Fibroblast of skin of right quadriceps (primary cell): ENCODE results near the gene NUTM2E.
"Not testable (repeated sequence)": the region's sequence is repeated elsewhere in the genome, so short reads cannot be mapped to it uniquely, and the experiment has no call there.

ENCODE experiments used
- DNase-seq: peaks from one replicate; pipeline ENCODE4 v3.0.0-alpha.2; 2013

NUTM2E gene

DNA sequence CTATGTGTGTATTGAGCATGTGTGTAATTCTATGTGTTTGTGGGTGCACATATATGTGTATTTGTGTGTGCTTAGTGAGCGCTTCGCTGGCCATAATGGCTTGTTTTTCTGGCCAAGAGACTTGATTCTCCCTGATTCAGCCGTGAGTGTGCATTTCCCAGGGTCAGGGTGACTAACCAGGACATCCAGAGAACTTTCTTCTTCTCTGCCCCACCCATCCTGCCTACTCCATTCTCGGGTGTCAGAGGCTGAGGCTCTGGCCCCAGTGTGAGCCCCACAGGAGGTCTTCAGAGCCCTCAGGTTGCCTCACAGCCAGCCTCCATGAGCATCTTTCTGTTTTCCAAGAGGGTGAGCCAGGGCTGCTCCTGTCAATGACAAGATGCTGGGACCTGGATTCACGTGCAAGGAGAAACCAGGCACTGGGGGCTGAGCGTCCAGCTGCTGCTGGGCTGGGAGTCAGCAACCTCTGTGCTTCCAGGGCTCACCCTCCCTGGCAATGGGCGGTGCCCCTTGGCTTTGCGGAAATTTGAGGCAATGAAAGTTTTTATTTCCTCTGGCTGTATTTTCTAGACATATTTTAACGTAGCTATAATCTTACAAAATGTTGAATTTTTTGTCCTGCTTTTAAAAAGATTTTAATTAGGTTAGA lies 40.5 kb downstream of the NUTM2E start:
- not testable (repeated sequence) for DNase-seq

DNA sequence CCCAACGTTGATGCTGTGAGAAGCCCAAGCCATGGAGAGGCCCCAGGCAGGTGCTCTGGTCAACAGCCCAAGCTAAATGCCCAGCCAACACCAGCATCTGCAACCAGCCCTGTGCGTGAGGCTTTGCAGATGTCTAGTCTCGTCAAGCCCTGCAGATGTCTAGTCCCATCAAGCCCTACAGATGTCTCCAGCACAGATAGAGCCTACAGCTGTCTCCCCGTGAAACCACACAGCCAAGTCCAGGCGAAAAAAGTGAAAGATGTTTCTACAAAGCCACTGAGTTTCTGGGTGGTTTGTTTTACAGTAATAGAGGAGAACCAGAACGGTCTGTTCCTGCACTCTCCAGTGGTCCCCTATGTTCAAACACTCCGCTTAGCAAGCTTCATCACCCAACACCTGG lies 41.5 kb downstream of the NUTM2E start:
- not testable (repeated sequence) for DNase-seq

DNA sequence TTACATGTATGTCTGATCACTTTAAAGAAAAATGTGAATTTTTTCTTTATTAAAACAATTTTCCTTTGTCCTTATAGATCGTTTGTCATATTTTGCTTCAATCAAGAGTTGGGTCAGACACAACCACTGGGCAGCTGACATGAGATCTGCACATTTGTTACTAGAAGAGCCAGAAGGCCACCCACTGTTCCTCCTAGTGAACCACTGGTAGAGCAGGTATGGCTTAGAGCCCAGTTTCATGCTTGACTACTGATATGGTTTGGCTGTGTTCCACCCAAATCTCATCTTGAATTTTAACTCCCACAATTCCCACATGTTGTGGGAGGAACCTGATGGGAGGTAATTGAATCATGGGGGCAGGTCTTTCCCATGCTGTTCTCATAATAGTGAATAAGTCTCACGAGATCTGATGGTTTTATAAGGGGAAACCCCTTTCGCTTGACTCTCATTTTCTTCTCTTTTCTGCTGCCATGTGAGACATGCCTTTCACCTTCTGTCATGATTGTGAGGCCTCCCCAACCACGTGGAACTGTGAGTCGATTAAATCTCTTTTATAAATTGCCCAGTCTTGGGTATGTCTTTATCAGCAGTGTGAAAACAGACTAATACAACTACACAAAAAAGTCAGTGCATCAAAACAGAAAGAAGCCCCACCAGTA lies 43.0 kb downstream of the NUTM2E start:
- DNase-seq, result peak; percentile 30

DNA sequence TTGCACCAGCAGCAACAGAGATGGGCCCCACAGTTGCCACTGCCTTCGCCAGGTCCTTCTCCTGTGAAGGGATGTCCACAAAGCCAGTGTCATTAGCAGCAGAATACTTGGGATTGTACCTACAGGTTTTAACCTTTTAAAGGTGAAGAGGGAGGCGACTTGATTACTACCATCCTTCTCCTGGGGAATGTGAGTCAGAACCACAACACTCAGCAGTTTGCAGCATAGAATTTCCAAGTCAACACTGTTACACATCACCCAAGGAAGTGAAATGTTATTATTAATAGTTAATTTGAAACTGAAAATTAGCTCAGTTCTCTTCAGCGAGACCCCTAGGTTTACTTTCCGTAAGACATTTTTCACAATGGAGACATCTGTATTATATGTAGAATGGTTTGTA lies 45.2 kb downstream of the NUTM2E start:
- not testable (repeated sequence) for DNase-seq
